OCI-LY1 (cell line): ENCODE results near the gene TMEM186.

Source experiments
- CTCF ChIP-seq: fragments of 200-600 bp; sonication (generic), shearing (Covaris generic); IDR thresholded peaks from 2 replicates; pipeline ENCODE4 v1.5.1; 2017; ENCODE audit warnings: mild to moderate bottlenecking, antibody characterized with exemption, low read length, moderate library complexity, mixed read lengths
- EZH2 ChIP-seq: fragments of 200-600 bp; sonication (generic), shearing (Covaris generic); IDR thresholded peaks from 2 replicates; pipeline ENCODE4 v1.8.0; 2017; ENCODE audit warnings: borderline replicate concordance, mixed run types, mild to moderate bottlenecking, antibody characterized with exemption, low read length, moderate library complexity, mixed read lengths

DNA sequence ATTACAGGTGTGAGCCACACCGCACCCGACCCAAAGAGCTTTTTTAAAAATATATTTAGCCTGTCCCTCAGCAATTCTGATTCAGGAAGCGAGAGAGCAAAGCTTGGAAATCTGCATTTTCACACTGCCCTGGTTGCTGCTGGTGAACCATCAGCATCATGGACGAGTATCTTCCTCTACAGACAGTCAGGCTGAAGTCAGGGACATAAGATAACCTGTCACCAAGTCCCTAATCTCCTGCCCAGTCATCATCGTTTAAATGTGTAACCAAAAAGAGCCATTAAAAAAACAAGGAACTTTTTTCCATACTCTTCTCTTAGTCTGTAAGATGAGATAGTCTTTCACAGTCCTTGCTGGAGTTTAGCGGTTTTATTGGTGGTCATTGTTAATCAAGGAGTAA is 6.9 kb upstream of the TMEM186 start:
- TF ChIP-seq EZH2 = no peak
- no peak for TF ChIP-seq CTCF
